ENCODE data around the gene DNAJC6.

The DNAJC6 gene

DNA sequence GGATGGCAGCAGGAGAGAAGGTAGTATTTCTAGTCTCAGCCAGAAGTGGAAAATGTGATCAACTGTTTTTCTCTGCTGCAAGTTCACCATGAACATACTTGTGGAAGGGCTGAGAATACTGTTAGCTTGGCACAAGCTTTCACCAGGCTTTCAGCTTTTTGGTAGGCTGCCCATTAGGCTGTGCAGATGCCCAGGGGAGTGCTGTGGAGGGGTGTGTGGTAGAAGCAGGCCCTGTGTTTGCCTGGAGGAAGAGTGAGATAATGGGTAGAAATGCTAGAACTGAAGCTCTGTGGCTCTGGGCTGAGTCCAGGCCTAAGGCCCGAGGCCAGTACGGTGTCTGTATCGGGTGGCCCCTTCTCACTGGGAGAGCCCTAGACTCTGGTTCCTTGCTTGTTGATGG lies 9.8 kb downstream of the DNAJC6 start:
- Mint-ChIP-seq H3K27ac (no peak overlapping the region), H3K27me3 (ENCODE audit: low read depth) (no peaks in the 10 kb centered on the region), H3K36me3 (ENCODE audit: low read depth) (no peaks in the 10 kb centered on the region), H3K4me1 (no peaks in the 10 kb centered on the region), H3K9me3 (no peaks in the 10 kb centered on the region), H3K4me3 (no peak overlapping the region)
- TF ChIP-seq, protein P1, sequence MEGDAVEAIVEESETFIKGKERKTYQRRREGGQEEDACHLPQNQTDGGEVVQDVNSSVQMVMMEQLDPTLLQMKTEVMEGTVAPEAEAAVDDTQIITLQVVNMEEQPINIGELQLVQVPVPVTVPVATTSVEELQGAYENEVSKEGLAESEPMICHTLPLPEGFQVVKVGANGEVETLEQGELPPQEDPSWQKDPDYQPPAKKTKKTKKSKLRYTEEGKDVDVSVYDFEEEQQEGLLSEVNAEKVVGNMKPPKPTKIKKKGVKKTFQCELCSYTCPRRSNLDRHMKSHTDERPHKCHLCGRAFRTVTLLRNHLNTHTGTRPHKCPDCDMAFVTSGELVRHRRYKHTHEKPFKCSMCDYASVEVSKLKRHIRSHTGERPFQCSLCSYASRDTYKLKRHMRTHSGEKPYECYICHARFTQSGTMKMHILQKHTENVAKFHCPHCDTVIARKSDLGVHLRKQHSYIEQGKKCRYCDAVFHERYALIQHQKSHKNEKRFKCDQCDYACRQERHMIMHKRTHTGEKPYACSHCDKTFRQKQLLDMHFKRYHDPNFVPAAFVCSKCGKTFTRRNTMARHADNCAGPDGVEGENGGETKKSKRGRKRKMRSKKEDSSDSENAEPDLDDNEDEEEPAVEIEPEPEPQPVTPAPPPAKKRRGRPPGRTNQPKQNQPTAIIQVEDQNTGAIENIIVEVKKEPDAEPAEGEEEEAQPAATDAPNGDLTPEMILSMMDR (IDR thresholded peaks at IDR 0.05; ENCODE audit: unreplicated experiment in 3 of 3), result no peak

DNA sequence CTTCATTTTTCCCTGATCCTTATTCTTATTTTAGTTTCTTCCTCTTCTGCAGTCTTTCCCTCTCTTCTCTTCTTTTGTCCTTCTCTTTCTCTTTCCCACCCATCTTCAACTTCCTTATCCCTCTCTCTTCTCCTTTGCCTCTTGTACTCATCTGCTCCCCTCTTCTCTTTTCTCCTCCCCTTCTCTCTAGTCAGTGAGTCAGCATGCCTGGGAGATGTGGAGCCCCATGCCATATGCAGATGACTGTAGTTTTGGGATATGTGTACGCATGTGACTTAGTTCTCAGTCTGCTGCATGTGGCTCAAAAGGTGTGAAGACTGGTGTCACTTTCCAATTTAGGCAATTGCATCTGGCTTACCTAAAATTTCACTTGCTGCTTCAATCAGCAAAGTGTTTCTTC lies 10.4 kb downstream of the DNAJC6 start:
- TF ChIP-seq, protein P1 (IDR thresholded peaks at IDR 0.05; ENCODE audit: unreplicated experiment in 3 of 3), result no peak
- no peaks in the 10 kb centered on the region for H3K9me3 Mint-ChIP-seq
- H3K4me3 Mint-ChIP-seq, result no peak overlapping the region
- H3K4me1 Mint-ChIP-seq, result no peaks in the 10 kb centered on the region
- H3K36me3 Mint-ChIP-seq (ENCODE audit: low read depth), result no peaks in the 10 kb centered on the region
- H3K27ac Mint-ChIP-seq, result no peak overlapping the region
- no peaks in the 10 kb centered on the region for H3K27me3 Mint-ChIP-seq (ENCODE audit: low read depth)

DNA sequence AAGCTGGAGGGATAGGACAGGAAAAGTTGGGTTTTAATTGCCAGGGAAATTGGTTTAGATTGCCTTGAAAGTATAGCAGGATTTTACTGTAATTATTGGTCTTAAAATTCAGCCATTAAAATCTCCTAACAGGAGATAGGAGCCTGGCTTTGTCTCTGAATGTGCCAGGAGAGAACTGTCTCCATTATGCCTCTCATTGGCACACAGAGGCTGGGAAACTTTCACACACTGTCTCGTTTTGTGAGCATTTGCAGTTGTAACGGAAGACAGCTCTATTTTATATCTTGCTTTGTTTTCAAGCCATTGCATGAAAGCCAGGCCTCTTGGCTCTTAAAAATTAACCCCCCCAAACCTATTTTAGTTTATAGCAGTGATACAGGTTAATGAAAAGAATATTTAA lies 12.5 kb downstream of the DNAJC6 start:
- peaks cover 4% of the 10 kb centered on the region for H3K27me3 Mint-ChIP-seq (ENCODE audit: low read depth)
- H3K36me3 Mint-ChIP-seq (ENCODE audit: low read depth), result no peaks in the 10 kb centered on the region
- TF ChIP-seq, protein P1 (IDR thresholded peaks at IDR 0.05; ENCODE audit: unreplicated experiment in 3 of 3), result no peak
- H3K4me1 Mint-ChIP-seq, result no peaks in the 10 kb centered on the region
- H3K27ac Mint-ChIP-seq, result no peak overlapping the region
- H3K9me3 Mint-ChIP-seq, result no peaks in the 10 kb centered on the region
- no peak overlapping the region for H3K4me3 Mint-ChIP-seq

DNA sequence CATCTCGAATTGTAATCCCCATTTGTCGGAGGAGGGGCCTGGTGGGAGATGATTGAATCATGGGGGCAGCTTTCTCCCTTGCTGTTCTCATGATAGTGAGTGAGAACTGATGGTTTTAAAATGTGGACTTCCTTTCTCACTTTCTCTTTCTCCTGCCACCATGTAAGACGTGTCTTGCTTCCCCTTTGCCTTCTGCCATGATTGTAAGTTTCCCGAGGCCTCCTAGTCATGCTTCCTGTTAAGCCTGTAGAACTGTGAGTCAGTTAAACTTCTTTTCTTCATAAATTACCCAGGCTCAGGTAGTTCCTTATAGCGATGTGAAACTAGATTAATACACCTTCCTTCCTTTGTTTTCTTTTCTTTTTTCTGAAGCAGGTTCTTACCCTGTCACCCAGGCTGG lies 13.9 kb downstream of the DNAJC6 start:
- H3K36me3 Mint-ChIP-seq (ENCODE audit: low read depth), result no peaks in the 10 kb centered on the region
- H3K4me1 Mint-ChIP-seq, result no peaks in the 10 kb centered on the region

DNA sequence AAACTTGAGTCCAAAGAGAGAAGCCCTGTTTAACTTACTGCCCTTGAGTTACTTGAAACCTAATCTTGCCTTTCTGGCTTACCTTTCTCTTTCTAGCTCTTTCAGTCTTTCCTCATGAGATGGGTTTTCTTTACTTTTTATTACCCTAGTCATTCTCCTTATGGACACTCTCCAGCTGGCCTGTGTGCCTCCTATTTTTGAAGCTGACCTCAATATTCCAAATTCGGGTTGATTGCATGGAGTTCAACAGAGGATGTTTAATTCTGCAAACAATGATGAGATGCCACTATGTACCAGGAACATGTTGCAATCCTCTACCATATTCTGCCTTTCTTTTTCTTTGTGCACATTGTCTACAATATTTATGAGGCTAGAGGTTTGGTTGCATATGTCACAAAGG lies 20.7 kb downstream of the DNAJC6 start:
- Mint-ChIP-seq H3K27me3 (ENCODE audit: low read depth) (peaks cover 10% of the 10 kb centered on the region), H3K9me3 (no peaks in the 10 kb centered on the region), H3K36me3 (ENCODE audit: low read depth) (no peaks in the 10 kb centered on the region), H3K4me1 (no peaks in the 10 kb centered on the region), H3K4me3 (no peak overlapping the region), H3K27ac (no peak overlapping the region)
- TF ChIP-seq, protein P1 (IDR thresholded peaks at IDR 0.05; ENCODE audit: unreplicated experiment in 3 of 3), result no peak

More for the DNA sequence above, 13.9 kb downstream of the DNAJC6 start:
- Mint-ChIP-seq H3K27ac (no peak overlapping the region), H3K9me3 (no peaks in the 10 kb centered on the region), H3K27me3 (ENCODE audit: low read depth) (peaks cover 4% of the 10 kb centered on the region), H3K4me3 (no peak overlapping the region)
- TF ChIP-seq, protein P1 (IDR thresholded peaks at IDR 0.05; ENCODE audit: unreplicated experiment in 3 of 3), result no peak

DNA sequence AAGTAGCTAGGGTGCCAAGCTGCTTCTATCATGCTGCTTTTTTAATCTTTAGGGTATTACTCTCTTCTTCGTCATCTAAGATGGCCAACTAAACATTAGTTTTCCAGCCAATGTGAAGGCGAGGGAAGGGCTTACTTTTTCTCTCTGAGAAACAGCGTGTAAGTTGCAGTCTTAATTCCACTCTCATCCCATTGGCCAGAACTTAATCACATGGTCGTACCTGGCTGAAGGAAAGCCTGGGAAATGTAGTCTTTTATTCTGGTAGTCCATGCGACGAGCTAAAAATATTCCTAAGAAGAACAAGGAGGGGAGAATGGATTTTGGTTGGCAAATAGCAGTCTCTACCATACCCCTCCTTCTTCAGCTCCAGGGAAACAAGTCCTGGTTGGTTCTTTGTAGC lies 21.5 kb downstream of the DNAJC6 start:
- H3K9me3 Mint-ChIP-seq, result no peaks in the 10 kb centered on the region
- no peaks in the 10 kb centered on the region for H3K36me3 Mint-ChIP-seq (ENCODE audit: low read depth)
- no peak overlapping the region for H3K4me3 Mint-ChIP-seq
- no peaks in the 10 kb centered on the region for H3K4me1 Mint-ChIP-seq
- no peak overlapping the region for H3K27ac Mint-ChIP-seq
- TF ChIP-seq, protein P1 (IDR thresholded peaks at IDR 0.05; ENCODE audit: unreplicated experiment in 3 of 3), result no peak
- peaks cover 10% of the 10 kb centered on the region for H3K27me3 Mint-ChIP-seq (ENCODE audit: low read depth)

All from nephron (organoid).